Osteocyte (in vitro differentiated cells): ENCODE measurements around the gene AASS. TPM values are rescaled to one million over a fixed set of nuclear protein-coding genes. Genes with fewer than 3 reads are reported as not detected.
"Not testable (repeated sequence)": the region's sequence is repeated elsewhere in the genome, so short reads cannot be mapped to it uniquely, and the experiment has no call there.

Experiments
- DNase-seq: peaks from one replicate; pipeline ENCODE4 v3.0.0; 2021; ENCODE audit warnings: mixed read lengths; ENCODE audit not compliant: unreplicated experiment; ENCODE audit errors: extremely low spot score
- H3K27ac Mint-ChIP-seq: one replicate; pipeline ENCODE4 v1.8.0; 2021; ENCODE audit warnings: mild to moderate bottlenecking, mixed read lengths; ENCODE audit not compliant: unreplicated experiment
- H3K27me3 Mint-ChIP-seq: one replicate; pipeline ENCODE4 v1.8.0; 2021; ENCODE audit warnings: mixed read lengths; ENCODE audit not compliant: unreplicated experiment
- H3K36me3 Mint-ChIP-seq: one replicate; pipeline ENCODE4 v1.8.0; 2021; ENCODE audit warnings: mixed read lengths; ENCODE audit not compliant: unreplicated experiment
- H3K4me1 Mint-ChIP-seq: one replicate; pipeline ENCODE4 v1.8.0; 2021; ENCODE audit warnings: mixed read lengths; ENCODE audit not compliant: unreplicated experiment
- H3K4me3 Mint-ChIP-seq: one replicate; pipeline ENCODE4 v1.8.0; 2021; ENCODE audit warnings: mild to moderate bottlenecking, moderate library complexity, mixed read lengths; ENCODE audit not compliant: unreplicated experiment
- H3K9me3 Mint-ChIP-seq: one replicate; pipeline ENCODE4 v1.8.0; 2021; ENCODE audit warnings: mixed read lengths; ENCODE audit not compliant: unreplicated experiment
- CTCF ChIP-seq: fragments of 200-600 bp; sonication (generic); IDR thresholded peaks from 2 replicates; pipeline ENCODE4 v1.5.0; 2021; ENCODE audit warnings: antibody characterized with exemption, mild to moderate bottlenecking, moderate library complexity
- long read RNA-seq: library from polyadenylated mRNA; unstranded; transcript quantifications from one replicate; pipeline ENCODE4 v2.0.0, GENCODE V29; 2021
- total RNA-seq: library from RNA; stranded (reverse); gene quantifications from 2 replicates; pipeline ENCODE4 v1.2.1, GENCODE V29; 2021

The AASS gene
- total RNA-seq: 20.5 and 21.3 TPM in 2 replicates
- long read RNA-seq, transcript AASS-203 (24 exons, 3,163 nt): major isoform, 43 of 72 reads
- long read RNA-seq, partial matches to known transcripts: 16 of 72 reads
- long read RNA-seq, other reads (novel, unspliced or antisense): 13 of 72 reads

- peak; percentile 16 for TF ChIP-seq CTCF
- H3K27me3 Mint-ChIP-seq: peaks cover 7% of the 10 kb centered on the region
- H3K4me3 Mint-ChIP-seq: peak within 1 kb of the TSS; percentile 91
- H3K4me1 Mint-ChIP-seq: peaks cover 25% of the 10 kb centered on the region
- H3K9me3 Mint-ChIP-seq: no peaks in the 10 kb centered on the region
- no peaks in the 10 kb centered on the region for H3K36me3 Mint-ChIP-seq
- peak within 1 kb of the TSS; percentile 96 for H3K27ac Mint-ChIP-seq
- DNase-seq: peak; percentile 96
Measured at GRCh38 chr7:122143751-122144711, at the start of gene AASS. Gene AASS (minus strand): TSS chr7:122144249. CDS start chr7:122133726, 10,523 bp downstream.

- TF ChIP-seq CTCF: no peak
- H3K4me1 Mint-ChIP-seq: no peaks in the 10 kb centered on the region
- no peaks in the 10 kb centered on the region for H3K9me3 Mint-ChIP-seq
- no peaks in the 10 kb centered on the region for H3K36me3 Mint-ChIP-seq
- no peak overlapping the region for H3K4me3 Mint-ChIP-seq
- no peak for DNase-seq
- no peak overlapping the region for H3K27ac Mint-ChIP-seq
- peaks cover 26% of the 10 kb centered on the region for H3K27me3 Mint-ChIP-seq
Measured at GRCh38 chr7:122188785-122189184, 44.7 kb upstream of the AASS start.

- H3K4me1 Mint-ChIP-seq: no peaks in the 10 kb centered on the region
- H3K36me3 Mint-ChIP-seq: no peaks in the 10 kb centered on the region
- H3K4me3 Mint-ChIP-seq: no peak overlapping the region
- H3K27me3 Mint-ChIP-seq: peaks cover 45% of the 10 kb centered on the region
- H3K27ac Mint-ChIP-seq: no peak overlapping the region
- TF ChIP-seq CTCF: no peak
- DNase-seq: no peak
- H3K9me3 Mint-ChIP-seq: no peaks in the 10 kb centered on the region
Measured at GRCh38 chr7:122183106-122183505, 39.1 kb upstream of the AASS start.

GRCh38 chr7:122182081-122182480, 38.0 kb upstream of the AASS start:
- Mint-ChIP-seq H3K36me3 (no peaks in the 10 kb centered on the region), H3K27ac (no peak overlapping the region), H3K9me3 (no peaks in the 10 kb centered on the region), H3K27me3 (peaks cover 49% of the 10 kb centered on the region), H3K4me1 (no peaks in the 10 kb centered on the region), H3K4me3 (no peak overlapping the region)
- TF ChIP-seq CTCF: no peak
- no peak for DNase-seq

GRCh38 chr7:122172144-122172543, 28.1 kb upstream of the AASS start:
- not testable (repeated sequence) for H3K4me1 Mint-ChIP-seq, H3K36me3 Mint-ChIP-seq, DNase-seq, H3K27ac Mint-ChIP-seq, H3K9me3 Mint-ChIP-seq, H3K4me3 Mint-ChIP-seq
- H3K27me3 Mint-ChIP-seq: peaks cover 19% of the 10 kb centered on the region
